Mesenchymal stem cell (in vitro differentiated cells and primary cell): ENCODE measurements around the gene HDAC4.

Experiments used
- DNase-seq: peaks from one replicate; pipeline ENCODE4 v3.0.0-alpha.2; 2013
- H2AFZ ChIP-seq: one replicate; pipeline ENCODE4 v1.6.1; 2013; ENCODE audit warnings: low read depth, mild to moderate bottlenecking, control low read depth, inconsistent platforms, low read length, moderate library complexity
- H2AK5ac ChIP-seq: 2 replicates; pipeline ENCODE4 v1.6.1; 2013; ENCODE audit warnings: low read length, moderate library complexity, mild to moderate bottlenecking, inconsistent platforms; ENCODE audit not compliant: severe bottlenecking
- H2BK120ac ChIP-seq: one replicate; pipeline ENCODE4 v1.6.1; 2013; ENCODE audit warnings: low read depth, mild to moderate bottlenecking, inconsistent platforms, low read length, moderate library complexity
- H2BK12ac ChIP-seq, 2 experiments: one replicate each; pipeline ENCODE4 v1.6.1; 2013; ENCODE audit warnings: inconsistent platforms in 2 of 2, low read length in 2 of 2, mild to moderate bottlenecking in 2 of 2, moderate library complexity in 2 of 2, control low read depth in 1 of 2
- H2BK15ac ChIP-seq: one replicate; pipeline ENCODE4 v1.6.1; 2013; ENCODE audit warnings: mild to moderate bottlenecking, low read depth, inconsistent platforms; ENCODE audit not compliant: poor library complexity, severe bottlenecking
- H2BK5ac ChIP-seq: 2 replicates; pipeline ENCODE4 v1.6.1; 2013; ENCODE audit warnings: low read depth, mild to moderate bottlenecking, low read length, control low read depth, inconsistent platforms; ENCODE audit not compliant: poor library complexity, severe bottlenecking
- H3K14ac ChIP-seq, 2 experiments: one replicate each; pipeline ENCODE4 v1.6.1; 2013; ENCODE audit warnings: inconsistent platforms in 2 of 2, low read length in 2 of 2, control low read depth in 1 of 2, mild to moderate bottlenecking in 1 of 2, moderate library complexity in 1 of 2
- H3K18ac ChIP-seq, 2 experiments: one replicate each; pipeline ENCODE4 v1.6.1; 2013; ENCODE audit warnings: inconsistent platforms in 2 of 2, low read length in 2 of 2, control low read depth in 1 of 2, low read depth in 1 of 2, mild to moderate bottlenecking in 1 of 2
- H3K23ac ChIP-seq, 2 experiments: one replicate each; pipeline ENCODE4 v1.6.1; 2013; ENCODE audit warnings: inconsistent platforms in 2 of 2, low read length in 2 of 2, mild to moderate bottlenecking in 2 of 2, moderate library complexity in 2 of 2, control low read depth in 1 of 2
- H3K27ac ChIP-seq: 2 replicates; pipeline ENCODE4 v1.5.1; 2013; ENCODE audit warnings: mild to moderate bottlenecking, moderate library complexity, low read length, control low read depth, inconsistent platforms; ENCODE audit not compliant: poor library complexity, severe bottlenecking
- H3K27me3 ChIP-seq, 2 experiments: 2 replicates each; pipeline versions ENCODE4 v1.6.1 to v1.7.0; 2013; ENCODE audit warnings: low read length in 2 of 2, mild to moderate bottlenecking in 2 of 2, moderate library complexity in 2 of 2, control low read depth in 1 of 2, inconsistent platforms in 1 of 2; ENCODE audit not compliant: control insufficient read depth in 1 of 2, insufficient read depth in 1 of 2
- H3K36me3 ChIP-seq, 2 experiments: 2 replicates each; pipeline versions ENCODE4 v1.6.1 to v1.7.0; 2013; ENCODE audit warnings: low read length in 2 of 2, control low read depth in 1 of 2, inconsistent platforms in 1 of 2, low read depth in 1 of 2, mild to moderate bottlenecking in 1 of 2; ENCODE audit not compliant: insufficient read depth in 2 of 2, control insufficient read depth in 1 of 2
- H3K4ac ChIP-seq, 2 experiments: one replicate each; pipeline ENCODE4 v1.6.1; 2013; ENCODE audit warnings: inconsistent platforms in 2 of 2, low read length in 2 of 2, mild to moderate bottlenecking in 2 of 2, moderate library complexity in 2 of 2, control low read depth in 1 of 2, low read depth in 1 of 2
- H3K4me1 ChIP-seq: 2 replicates; pipeline ENCODE4 v1.6.1; 2013; ENCODE audit warnings: low read depth, low read length, control low read depth; ENCODE audit not compliant: control insufficient read depth, insufficient read depth
- H3K4me2 ChIP-seq: 2 replicates; pipeline ENCODE4 v1.6.1; 2013; ENCODE audit warnings: low read length, mild to moderate bottlenecking, inconsistent platforms; ENCODE audit not compliant: poor library complexity, severe bottlenecking
- H3K4me3 ChIP-seq, 2 experiments: 2 replicates each; pipeline versions ENCODE4 v1.5.1 to v1.7.0; 2013; ENCODE audit warnings: low read length in 2 of 2, mild to moderate bottlenecking in 2 of 2, control low read depth in 1 of 2, low read depth in 1 of 2; ENCODE audit not compliant: insufficient read depth in 1 of 2
- H3K79me1 ChIP-seq: replicated peaks from 2 replicates; pipeline ENCODE4 v1.6.1; 2013; ENCODE audit warnings: mild to moderate bottlenecking, control low read depth, low read length, inconsistent platforms; ENCODE audit not compliant: poor library complexity, severe bottlenecking
- H3K9ac ChIP-seq: 2 replicates; pipeline ENCODE4 v1.7.0; 2013; ENCODE audit warnings: mild to moderate bottlenecking, low read length, moderate library complexity
- H3K9me3 ChIP-seq: 2 replicates; pipeline ENCODE4 v1.7.0; 2013; ENCODE audit warnings: mild to moderate bottlenecking, low read length; ENCODE audit not compliant: control insufficient read depth
- H4K8ac ChIP-seq: one replicate; pipeline ENCODE4 v1.6.1; 2013; ENCODE audit warnings: inconsistent platforms, mild to moderate bottlenecking, low read length, moderate library complexity
- H4K91ac ChIP-seq: one replicate; pipeline ENCODE4 v1.6.1; 2013; ENCODE audit warnings: mild to moderate bottlenecking, low read length, inconsistent platforms
- WGBS: methylation state at CpG from one replicate; pipeline ENCODE4 v1.1.7; 2013; ENCODE audit warnings: mixed read lengths; 5-methylcytosine and 5-hydroxymethylcytosine counted together

HDAC4 gene

GRCh38 chr2:239368321-239368720, 32.5 kb downstream of the HDAC4 start:
- Histone ChIP-seq H3K4ac (no peak overlapping the region), H2BK12ac (no peak overlapping the region), H3K79me1 (peaks cover 68% of the 10 kb centered on the region), H3K36me3 (peaks cover 3 to 36% of the 10 kb centered on the region in 2 experiments), H2BK5ac (no peak overlapping the region), H2AFZ (no peak overlapping the region), H2AK5ac (no peak overlapping the region), H3K9me3 (no peaks in the 10 kb centered on the region), H3K9ac (no peak overlapping the region), H2BK15ac (no peak overlapping the region), H3K27me3 (no peaks in the 10 kb centered on the region), H4K8ac (no peak overlapping the region), H3K23ac (no peak overlapping the region), H2BK120ac (no peak overlapping the region), H3K14ac (no peak overlapping the region), H3K4me3 (no peak overlapping the region), H3K4me1 (peaks cover 10% of the 10 kb centered on the region), H3K4me2 (no peak overlapping the region), H3K18ac (no peak overlapping the region), H3K27ac (no peak overlapping the region), H4K91ac (no peak overlapping the region)
- 92% methylated on average over 9 of the region's 9 CpGs for WGBS
- no peak for DNase-seq

GRCh38 chr2:239366740-239367139, 34.1 kb downstream of the HDAC4 start:
- peaks cover 57% of the 10 kb centered on the region for H3K79me1 ChIP-seq
- no peak overlapping the region for H3K9ac ChIP-seq
- peaks cover 3 to 29% of the 10 kb centered on the region in 2 experiments for H3K36me3 ChIP-seq
- H3K18ac ChIP-seq, result no peak overlapping the region
- no peak overlapping the region for H4K91ac ChIP-seq
- no peak overlapping the region for H2BK120ac ChIP-seq
- H2BK12ac ChIP-seq, result no peak overlapping the region
- WGBS, result 93% methylated on average over 12 of the region's 12 CpGs
- H3K4me1 ChIP-seq, result peaks cover 10% of the 10 kb centered on the region
- no peak overlapping the region for H2BK5ac ChIP-seq
- H4K8ac ChIP-seq, result no peak overlapping the region
- H2AK5ac ChIP-seq, result no peak overlapping the region
- no peak for DNase-seq
- no peaks in the 10 kb centered on the region for H3K27me3 ChIP-seq
- no peak overlapping the region for H2AFZ ChIP-seq
- no peak overlapping the region for H3K27ac ChIP-seq
- no peak overlapping the region for H3K4ac ChIP-seq
- no peak overlapping the region for H3K4me3 ChIP-seq
- H3K23ac ChIP-seq, result no peak overlapping the region
- no peak overlapping the region for H2BK15ac ChIP-seq
- no peaks in the 10 kb centered on the region for H3K9me3 ChIP-seq
- no peak overlapping the region for H3K4me2 ChIP-seq
- H3K14ac ChIP-seq, result no peak overlapping the region

- WGBS, result 97% methylated on average over 32 of the region's 32 CpGs
- Histone ChIP-seq H3K9ac (no peak overlapping the region), H3K14ac (peak overlapping the region in 1 of 2 experiments; percentile 14), H2BK5ac (no peak overlapping the region), H2BK15ac (no peak overlapping the region), H2BK120ac (no peak overlapping the region), H3K79me1 (peaks cover 54% of the 10 kb centered on the region), H4K8ac (no peak overlapping the region), H3K4me2 (no peak overlapping the region), H2BK12ac (no peak overlapping the region), H3K4ac (no peak overlapping the region), H3K18ac (no peak overlapping the region), H3K27me3 (no peaks in the 10 kb centered on the region), H3K4me1 (peaks cover 8% of the 10 kb centered on the region), H3K9me3 (no peaks in the 10 kb centered on the region), H3K36me3 (peaks cover 3 to 26% of the 10 kb centered on the region in 2 experiments), H4K91ac (no peak overlapping the region), H3K23ac (no peak overlapping the region), H3K4me3 (no peak overlapping the region), H3K27ac (no peak overlapping the region), H2AK5ac (no peak overlapping the region), H2AFZ (no peak overlapping the region)
- no peak for DNase-seq
Observed at GRCh38 chr2:239365782-239366435, 34.9 kb downstream of the HDAC4 start.

- H3K14ac ChIP-seq, result peak overlapping the region in 1 of 2 experiments; percentile 14
- H3K18ac ChIP-seq, result no peak overlapping the region
- H4K91ac ChIP-seq, result no peak overlapping the region
- no peak overlapping the region for H2BK5ac ChIP-seq
- H3K9ac ChIP-seq, result no peak overlapping the region
- H3K27me3 ChIP-seq, result no peaks in the 10 kb centered on the region
- no peak overlapping the region for H3K23ac ChIP-seq
- no peak overlapping the region for H2BK12ac ChIP-seq
- H3K4me3 ChIP-seq, result no peak overlapping the region
- no peak overlapping the region for H2AFZ ChIP-seq
- no peak overlapping the region for H2BK120ac ChIP-seq
- H3K36me3 ChIP-seq, result peaks cover 3 to 24% of the 10 kb centered on the region in 2 experiments
- H2BK15ac ChIP-seq, result no peak overlapping the region
- H3K4me1 ChIP-seq, result peaks cover 9% of the 10 kb centered on the region
- H4K8ac ChIP-seq, result no peak overlapping the region
- no peak overlapping the region for H3K4ac ChIP-seq
- no peak overlapping the region for H3K4me2 ChIP-seq
- 97% methylated on average over 9 of the region's 11 CpGs for WGBS
- H3K27ac ChIP-seq, result no peak overlapping the region
- DNase-seq, result no peak
- no peaks in the 10 kb centered on the region for H3K9me3 ChIP-seq
- peaks cover 56% of the 10 kb centered on the region for H3K79me1 ChIP-seq
- no peak overlapping the region for H2AK5ac ChIP-seq
Observed at GRCh38 chr2:239365071-239365781, 35.6 kb downstream of the HDAC4 start.
